MM.1S (cell line): ENCODE measurements around the gene JCHAIN.

ENCODE experiments used
- DNase-seq: peaks from one replicate; pipeline ENCODE4 v3.0.0-alpha.2; 2015
- H2AFZ ChIP-seq: fragments of 300-600 bp; sonication (generic); 2 replicates; pipeline ENCODE4 v1.6.0; 2016; ENCODE audit warnings: antibody characterized with exemption, low read length
- H3F3A ChIP-seq: fragments of 300-600 bp; sonication (generic); 2 replicates; pipeline ENCODE4 v1.6.1; 2016; ENCODE audit warnings: mild to moderate bottlenecking, antibody characterized with exemption, low read length, moderate library complexity, mixed read lengths; ENCODE audit not compliant: insufficient read depth
- H3K27ac ChIP-seq: fragments of 300-600 bp; sonication (generic); 2 replicates; pipeline ENCODE4 v1.5.1; 2016; ENCODE audit warnings: mild to moderate bottlenecking, low read length
- H3K27me3 ChIP-seq: fragments of 300-600 bp; sonication (generic); replicated peaks from 2 replicates; pipeline ENCODE4 v1.6.0; 2016; ENCODE audit warnings: low read length; ENCODE audit not compliant: insufficient read depth
- H3K36me3 ChIP-seq: fragments of 300-600 bp; sonication (generic); replicated peaks from 2 replicates; pipeline ENCODE4 v1.6.1; 2016; ENCODE audit warnings: mild to moderate bottlenecking, low read length, mixed read lengths; ENCODE audit not compliant: insufficient read depth
- H3K4me1 ChIP-seq: fragments of 300-600 bp; sonication (generic); 2 replicates; pipeline ENCODE4 v1.6.1; 2016; ENCODE audit warnings: low read length, mixed read lengths
- H3K4me2 ChIP-seq: fragments of 300-600 bp; sonication (generic); 2 replicates; pipeline ENCODE4 v1.6.0; 2016; ENCODE audit warnings: low read depth, low read length
- H3K4me3 ChIP-seq: fragments of 300-600 bp; sonication (generic); 2 replicates; pipeline ENCODE4 v1.5.1; 2016; ENCODE audit warnings: low read length, mixed read lengths
- H3K79me2 ChIP-seq: fragments of 300-600 bp; sonication (generic); 2 replicates; pipeline ENCODE4 v1.6.1; 2016; ENCODE audit warnings: mixed run types, low read length, mixed read lengths
- H3K9ac ChIP-seq: fragments of 300-600 bp; sonication (generic); 2 replicates; pipeline ENCODE4 v1.6.1; 2016; ENCODE audit warnings: low read length, mixed read lengths
- H3K9me2 ChIP-seq: fragments of 300-600 bp; sonication (generic); replicated peaks from 2 replicates; pipeline ENCODE4 v1.6.1; 2016; ENCODE audit warnings: mild to moderate bottlenecking, low read length, mixed read lengths; ENCODE audit not compliant: insufficient read depth
- H3K9me3 ChIP-seq: fragments of 300-600 bp; sonication (generic); replicated peaks from 2 replicates; pipeline ENCODE4 v1.6.1; 2016; ENCODE audit warnings: mild to moderate bottlenecking, low read length, mixed read lengths; ENCODE audit not compliant: insufficient read depth
- H4K20me1 ChIP-seq: fragments of 300-600 bp; sonication (generic); 2 replicates; pipeline ENCODE4 v1.6.1; 2016; ENCODE audit warnings: mild to moderate bottlenecking, low read length, moderate library complexity, mixed read lengths; ENCODE audit not compliant: insufficient read depth
- CTCF ChIP-seq: fragments of 300-600 bp; sonication (generic); IDR thresholded peaks from 2 replicates; pipeline ENCODE4 v1.5.1; 2016; ENCODE audit warnings: antibody characterized with exemption, low read length, mixed read lengths
- EZH2 ChIP-seq: fragments of 300-600 bp; sonication (generic); optimal IDR thresholded peaks from 2 replicates; pipeline ENCODE3; 2017; ENCODE audit warnings: low read depth, mild to moderate bottlenecking, antibody characterized with exemption, low read length, mixed read lengths
- EZH2phosphoT487 ChIP-seq: fragments of 300-600 bp; sonication (generic); IDR thresholded peaks from 2 replicates; pipeline ENCODE4 v1.6.1; 2018; ENCODE audit warnings: antibody characterized with exemption, low read length

Gene JCHAIN

GRCh38 chr4:70619288-70619687, 47.0 kb downstream of the JCHAIN start:
- H3K79me2 ChIP-seq: no peaks in the 10 kb centered on the region
- no peaks in the 10 kb centered on the region for H3K9me3 ChIP-seq
- no peak overlapping the region for H3K4me3 ChIP-seq
- no peak overlapping the region for H3K27ac ChIP-seq
- no peaks in the 10 kb centered on the region for H3K4me1 ChIP-seq
- no peaks in the 10 kb centered on the region for H3K36me3 ChIP-seq
- no peaks in the 10 kb centered on the region for H3K9me2 ChIP-seq
- no peaks in the 10 kb centered on the region for H3K27me3 ChIP-seq
- no peak overlapping the region for H2AFZ ChIP-seq
- H3K4me2 ChIP-seq: no peak overlapping the region
- H3F3A ChIP-seq: peaks cover 3% of the 10 kb centered on the region
- TF ChIP-seq CTCF: no peak
- no peak for TF ChIP-seq EZH2phosphoT487
- TF ChIP-seq EZH2: no peak
- no peaks in the 10 kb centered on the region for H4K20me1 ChIP-seq
- no peak for DNase-seq
- no peak overlapping the region for H3K9ac ChIP-seq

- no peaks in the 10 kb centered on the region for H3K36me3 ChIP-seq
Observed at GRCh38 chr4:70614184-70614555, 52.1 kb downstream of the JCHAIN start.

GRCh38 chr4:70613306-70614183, 52.8 kb downstream of the JCHAIN start:
- H3K9ac ChIP-seq: no peak overlapping the region
- no peaks in the 10 kb centered on the region for H3K9me3 ChIP-seq
- H3K4me3 ChIP-seq: peak overlapping the region; percentile 10; the same call in 1 of the 2 replicates
- no peaks in the 10 kb centered on the region for H3F3A ChIP-seq
- no peaks in the 10 kb centered on the region for H3K27me3 ChIP-seq
- no peak overlapping the region for H2AFZ ChIP-seq
- no peaks in the 10 kb centered on the region for H4K20me1 ChIP-seq
- no peaks in the 10 kb centered on the region for H3K79me2 ChIP-seq
- no peaks in the 10 kb centered on the region for H3K9me2 ChIP-seq
- TF ChIP-seq CTCF (no peak), EZH2 (no peak), EZH2phosphoT487 (no peak)
- no peak overlapping the region for H3K27ac ChIP-seq
- H3K4me1 ChIP-seq: peaks cover 1% of the 10 kb centered on the region; the same call in 1 of the 2 replicates
- DNase-seq: peak; percentile 30
- H3K4me2 ChIP-seq: peak overlapping the region; percentile 15; the same call in 1 of the 2 replicates
- no peaks in the 10 kb centered on the region for H3K36me3 ChIP-seq

More at GRCh38 chr4:70614184-70614555, 52.1 kb downstream of the JCHAIN start:
- no peak overlapping the region for H2AFZ ChIP-seq
- H3K4me2 ChIP-seq: peak overlapping the region; percentile 15; the same call in 1 of the 2 replicates
- no peak overlapping the region for H3K9ac ChIP-seq
- no peaks in the 10 kb centered on the region for H3K79me2 ChIP-seq
- no peak overlapping the region for H3K27ac ChIP-seq
- peak overlapping the region; percentile 10; the same call in 1 of the 2 replicates for H3K4me3 ChIP-seq
- H3K9me2 ChIP-seq: no peaks in the 10 kb centered on the region
- TF ChIP-seq CTCF (no peak), EZH2 (no peak), EZH2phosphoT487 (no peak)
- H3K4me1 ChIP-seq: no peaks in the 10 kb centered on the region
- H4K20me1 ChIP-seq: no peaks in the 10 kb centered on the region
- no peak for DNase-seq
- no peaks in the 10 kb centered on the region for H3K27me3 ChIP-seq
- H3F3A ChIP-seq: no peaks in the 10 kb centered on the region
- no peaks in the 10 kb centered on the region for H3K9me3 ChIP-seq
